SK-N-SH (cell line): ENCODE results near the gene RBMS3.

Source experiments
- CTCF ChIP-seq: fragments of 200-600 bp; sonication (generic); IDR thresholded peaks from 2 replicates; pipeline ENCODE4 v1.6.1; 2017; ENCODE audit warnings: antibody characterized with exemption, mild to moderate bottlenecking, moderate library complexity
- GATA2 ChIP-seq: sonication (generic); formaldehyde crosslinking; IDR thresholded peaks from 2 replicates; pipeline ENCODE4 v1.5.0; 2020; ENCODE audit warnings: mild to moderate bottlenecking, missing genetic modification reagents
- JUND ChIP-seq: IDR thresholded peaks from 2 replicates; pipeline ENCODE4 v1.4.0; 2012
- MXI1 ChIP-seq: IDR thresholded peaks from 2 replicates; pipeline ENCODE4 v1.6.1; 2012; ENCODE audit warnings: mild to moderate bottlenecking, low read depth, low read length, improper control_type of control experiment
- POLR2AphosphoS5 ChIP-seq: IDR thresholded peaks from 2 replicates; pipeline ENCODE4 v1.6.1; 2012; ENCODE audit warnings: low read depth, low read length
- YY1 ChIP-seq: IDR thresholded peaks from 2 replicates; pipeline ENCODE4 v1.4.0; 2012; ENCODE audit warnings: low read depth, mild to moderate bottlenecking

- TF ChIP-seq CTCF (no peak), JUND (no peak), YY1 (no peak), GATA2 (CRISPR knock-in tag) (no peak), MXI1 (no peak), POLR2AphosphoS5 (no peak)
Observed at GRCh38 chr3:29521293-29521692, 240.4 kb downstream of the RBMS3 start.
